NCI-H146 (cell line): ENCODE results near the gene FKBP8.

Experiments used
- DNase-seq: peaks from one replicate; lab custom pipeline; 2025; lab: John Stamatoyannopoulos, UW

Gene FKBP8

GRCh38 chr19:18502246-18502637, 41.1 kb downstream of the FKBP8 start:
- no peak for DNase-seq

- no peak for DNase-seq
Measured at GRCh38 chr19:18501832-18502231, 41.5 kb downstream of the FKBP8 start.

GRCh38 chr19:18501351-18501750, 42.0 kb downstream of the FKBP8 start:
- no peak for DNase-seq

DNA sequence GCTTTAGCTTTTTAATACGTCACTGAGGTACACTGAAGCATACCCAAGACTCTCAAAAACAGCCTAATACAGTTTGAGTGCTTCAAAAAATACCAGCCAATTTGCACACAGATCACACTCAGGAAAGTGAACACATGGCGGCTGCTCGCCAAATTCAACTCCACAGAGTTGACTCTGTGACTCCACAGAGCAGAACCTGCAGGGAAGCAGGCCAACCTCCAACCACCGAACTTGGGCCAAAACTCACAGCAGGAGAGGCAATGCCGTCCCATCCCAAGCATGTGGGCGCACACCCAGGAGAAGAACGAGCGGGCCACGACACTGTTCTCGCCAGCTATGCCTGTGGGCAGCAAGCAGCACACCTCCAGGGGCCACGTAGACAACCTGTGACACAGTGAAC, 42.6 kb downstream of the FKBP8 start:
- DNase-seq: no peak

DNA sequence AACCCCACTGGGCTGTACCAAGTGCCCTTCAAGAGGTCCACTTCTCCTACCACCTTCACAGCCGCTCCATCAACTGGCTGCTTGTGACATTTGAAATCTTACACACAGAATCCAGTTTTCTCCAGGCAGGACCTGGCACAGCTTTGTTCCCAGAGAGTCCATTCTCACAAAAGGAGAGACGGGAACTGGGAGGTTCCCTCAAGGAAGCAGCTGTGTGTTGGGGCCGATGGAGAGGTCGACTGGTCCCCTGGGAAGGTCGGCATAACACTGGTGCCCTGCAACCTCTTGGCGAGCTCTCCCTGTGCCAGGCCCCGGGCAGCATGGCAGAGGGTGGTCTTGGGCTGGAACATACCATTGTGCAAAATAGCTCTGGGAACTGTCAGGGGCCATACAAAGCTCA, 43.0 kb downstream of the FKBP8 start:
- no peak for DNase-seq

- no peak for DNase-seq
Measured at GRCh38 chr19:18499055-18499775, 44.2 kb downstream of the FKBP8 start.

DNA sequence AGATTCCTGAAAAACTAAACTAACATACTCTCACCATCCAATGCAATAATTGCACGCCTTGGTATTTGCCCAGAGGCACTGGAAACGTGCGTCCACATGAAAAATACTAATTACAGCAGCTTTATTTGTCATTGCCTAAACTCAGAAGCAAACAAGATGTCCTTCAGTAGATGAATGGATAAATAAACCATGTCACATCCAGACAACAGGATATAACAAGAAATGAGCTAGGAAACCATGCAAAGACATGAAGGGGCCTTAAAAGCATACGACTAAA, 46.5 kb downstream of the FKBP8 start:
- DNase-seq: no peak

GRCh38 chr19:18496167-18496979, 47.0 kb downstream of the FKBP8 start:
- no peak for DNase-seq

DNA sequence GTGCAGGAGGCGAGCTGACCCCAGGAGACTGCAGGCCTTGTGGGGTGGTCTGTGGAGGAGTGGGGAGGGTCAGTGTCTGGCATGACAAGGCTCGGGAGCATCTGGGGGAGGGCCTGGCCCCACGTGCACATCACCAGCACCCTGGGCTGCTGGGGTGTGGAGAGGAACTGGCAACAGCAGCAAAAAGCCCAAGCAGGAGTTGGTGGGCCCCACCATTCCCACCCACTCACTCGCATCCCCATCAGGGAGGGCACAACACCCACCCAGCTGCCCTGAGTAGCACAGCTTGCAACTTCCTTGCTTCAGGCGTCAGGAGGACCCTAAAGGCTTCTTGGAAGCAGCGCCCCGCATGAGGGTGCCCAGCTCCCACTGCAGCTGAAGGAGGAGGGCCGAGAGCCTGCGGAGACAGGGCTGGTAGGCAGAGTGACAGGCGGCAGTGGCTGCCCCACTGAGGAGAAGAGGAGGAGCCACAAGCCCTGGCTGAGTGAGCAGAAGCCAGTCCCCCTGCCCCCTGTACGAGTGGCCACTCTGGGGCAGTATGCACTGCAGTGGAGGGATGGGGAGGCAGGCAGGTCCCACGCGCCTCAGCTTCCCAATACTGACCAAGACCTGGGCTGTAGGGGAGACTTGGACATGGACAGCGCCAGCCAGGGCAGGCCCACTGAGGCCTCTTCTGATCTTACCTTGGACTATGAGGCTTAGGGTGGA, 48.0 kb downstream of the FKBP8 start:
- DNase-seq: no peak

DNA sequence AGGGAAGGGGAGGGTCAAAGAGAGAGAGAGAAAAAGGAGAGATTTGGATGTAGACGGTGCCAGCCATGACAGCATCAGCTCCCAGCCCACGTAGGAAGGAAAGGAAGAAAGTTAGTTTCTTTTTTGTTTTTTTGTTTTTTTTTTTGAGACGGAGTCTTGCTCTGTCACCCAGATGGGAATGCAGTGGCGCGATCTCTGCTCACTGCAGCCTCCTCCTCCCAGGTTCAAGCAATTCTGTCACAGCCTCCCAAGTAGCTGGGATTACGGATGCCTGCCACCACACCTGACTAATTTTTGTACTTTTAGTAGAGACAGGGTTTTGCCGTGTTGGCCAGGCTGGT, 49.1 kb downstream of the FKBP8 start:
- no peak for DNase-seq

DNA sequence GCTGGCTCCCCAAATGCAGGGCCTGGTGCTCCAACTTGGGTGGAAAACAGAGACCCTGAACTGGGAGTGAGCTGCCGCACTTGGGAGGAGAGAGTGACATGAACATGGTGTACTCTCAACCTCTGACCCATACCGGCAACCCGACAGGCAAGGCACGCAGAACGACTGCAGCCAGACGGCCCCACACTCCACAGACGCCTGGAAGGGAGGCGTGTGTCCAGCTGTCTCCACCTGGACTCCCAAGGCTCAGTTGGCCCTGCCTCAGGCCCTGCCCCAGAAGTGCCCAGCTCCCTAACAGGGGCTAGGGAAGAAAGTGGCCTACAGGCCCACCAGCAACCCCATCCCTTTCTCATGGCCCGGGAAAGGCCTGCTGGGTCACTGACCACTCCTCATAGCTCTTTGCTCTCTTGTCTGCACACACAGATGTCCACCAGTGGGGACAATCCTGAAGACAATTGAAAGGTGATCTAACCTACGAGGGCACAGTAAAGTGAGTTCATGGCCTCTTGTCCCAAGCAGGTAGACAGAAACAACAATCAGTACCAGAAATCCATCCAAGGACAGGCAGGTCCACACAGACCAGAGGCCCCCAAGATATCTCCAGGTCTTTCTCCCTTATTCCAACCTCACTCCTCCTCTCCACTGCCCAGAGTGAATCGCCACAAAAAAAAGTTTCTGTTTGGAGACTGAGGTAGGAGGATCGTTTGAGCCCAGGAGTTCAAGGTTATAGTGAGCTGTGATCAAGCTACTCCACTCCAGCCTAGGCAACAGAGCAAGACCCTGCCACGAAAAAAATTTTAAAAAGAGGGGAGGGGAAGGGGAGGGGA, 49.7 kb downstream of the FKBP8 start:
- DNase-seq: no peak

- no peak for DNase-seq
Measured at GRCh38 chr19:18491995-18492953, 51.1 kb downstream of the FKBP8 start.

GRCh38 chr19:18490728-18491127, 52.6 kb downstream of the FKBP8 start:
- DNase-seq: peak; percentile 17

DNA sequence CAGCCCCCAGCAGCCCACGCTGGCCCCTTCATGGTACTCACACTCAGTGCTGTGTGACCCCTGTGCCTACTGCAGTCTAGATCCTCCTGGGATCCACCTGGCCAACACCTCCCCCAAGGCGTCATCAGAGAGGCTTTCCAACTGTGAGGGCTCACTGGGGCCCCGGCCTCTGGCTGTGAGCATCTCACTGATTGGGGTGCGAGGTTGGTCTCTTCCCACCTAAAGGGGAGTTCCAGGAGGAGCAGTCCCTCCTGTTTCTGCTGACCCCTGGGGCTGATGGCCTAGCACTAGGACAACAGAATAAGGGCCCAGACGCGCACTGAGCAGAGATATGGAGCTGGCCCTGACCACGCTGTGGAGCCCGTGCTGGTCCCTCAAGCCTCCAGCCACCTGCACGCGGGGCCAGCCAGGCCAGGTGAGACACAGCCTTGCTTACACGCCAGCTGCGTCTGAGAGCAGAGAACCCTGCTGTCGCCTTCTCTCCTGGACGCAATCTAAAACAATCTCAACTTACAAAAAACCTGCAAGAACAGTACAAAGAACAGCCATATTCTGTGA, 53.7 kb downstream of the FKBP8 start:
- DNase-seq: peak; percentile 83

DNA sequence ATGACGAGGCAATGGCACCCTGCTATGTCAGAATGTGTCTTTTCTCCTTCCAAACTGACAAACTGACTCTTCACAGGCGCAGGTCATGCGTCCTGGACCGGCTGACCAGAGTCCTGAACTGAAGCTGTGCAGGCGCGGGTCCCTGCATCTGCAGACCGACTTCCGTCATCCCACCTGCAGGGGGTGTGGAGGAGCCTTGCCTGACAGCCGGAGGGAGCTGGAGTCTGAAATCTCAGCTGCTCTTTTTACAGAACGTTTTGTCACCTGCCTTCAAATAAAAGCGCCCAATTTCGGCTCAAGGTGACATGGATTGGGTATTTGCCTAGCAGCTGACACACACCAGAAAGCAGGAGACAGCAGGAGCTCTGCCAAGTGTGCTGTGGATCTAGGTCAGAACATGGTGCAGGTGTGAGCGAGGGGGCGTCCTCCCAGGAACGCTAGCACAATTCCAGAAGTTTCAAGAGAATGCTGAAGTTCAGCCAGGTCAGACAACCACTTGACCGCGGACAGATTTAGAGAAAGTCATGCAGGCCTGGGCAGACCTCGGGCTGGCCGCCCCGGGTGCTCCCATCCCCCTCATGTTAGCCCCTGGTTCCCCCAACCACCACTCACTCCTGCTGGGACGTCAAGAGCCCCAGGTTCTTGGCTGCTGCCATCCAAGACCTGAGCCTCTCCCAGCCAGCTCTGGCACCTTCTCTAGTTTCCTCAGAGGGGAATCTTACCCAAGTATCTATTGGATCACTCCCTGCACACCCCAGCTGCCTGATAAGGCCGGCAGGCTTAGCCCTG, 54.3 kb downstream of the FKBP8 start:
- DNase-seq: peak; percentile 91

GRCh38 chr19:18488403-18488723, 55.0 kb downstream of the FKBP8 start:
- no peak for DNase-seq

DNA sequence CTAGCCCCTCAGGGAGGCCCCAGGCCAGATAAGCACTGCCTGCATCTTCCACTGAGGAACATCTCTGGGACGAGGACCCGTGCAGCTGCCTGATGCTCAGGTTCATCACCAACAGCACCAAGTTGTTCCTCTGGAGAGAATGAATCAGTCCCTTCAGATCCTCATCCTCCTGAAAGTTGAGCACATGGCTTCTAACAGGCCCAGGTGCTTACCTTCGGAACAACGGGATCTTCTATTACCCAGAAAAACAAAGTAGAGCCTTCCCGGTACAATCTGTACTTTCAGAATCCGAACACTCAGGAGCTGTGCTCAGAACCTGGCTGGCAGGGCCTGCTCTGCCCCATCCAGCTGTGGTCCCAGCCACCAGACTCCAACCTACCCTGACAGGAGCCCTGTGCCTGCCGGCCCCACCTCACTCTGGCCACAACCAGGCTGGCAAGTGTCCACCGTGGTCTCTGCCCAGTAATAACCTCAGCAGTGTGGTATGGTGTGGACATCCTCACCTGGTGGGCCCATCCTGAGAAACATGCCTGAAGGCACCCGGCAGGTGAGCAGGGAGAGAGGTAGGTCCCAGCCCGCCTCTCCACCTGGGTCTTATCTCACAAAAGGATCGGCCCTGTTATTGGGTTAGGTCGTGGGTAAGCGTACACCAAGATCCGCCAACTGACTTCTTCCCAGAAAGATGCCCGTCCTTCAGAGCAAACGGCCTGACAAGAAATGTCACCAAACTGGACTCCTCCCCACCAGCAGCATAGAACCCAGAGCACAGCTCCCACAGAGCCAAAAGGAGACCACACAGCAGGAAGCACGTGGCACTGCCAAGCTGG, 55.6 kb downstream of the FKBP8 start:
- DNase-seq: no peak

DNA sequence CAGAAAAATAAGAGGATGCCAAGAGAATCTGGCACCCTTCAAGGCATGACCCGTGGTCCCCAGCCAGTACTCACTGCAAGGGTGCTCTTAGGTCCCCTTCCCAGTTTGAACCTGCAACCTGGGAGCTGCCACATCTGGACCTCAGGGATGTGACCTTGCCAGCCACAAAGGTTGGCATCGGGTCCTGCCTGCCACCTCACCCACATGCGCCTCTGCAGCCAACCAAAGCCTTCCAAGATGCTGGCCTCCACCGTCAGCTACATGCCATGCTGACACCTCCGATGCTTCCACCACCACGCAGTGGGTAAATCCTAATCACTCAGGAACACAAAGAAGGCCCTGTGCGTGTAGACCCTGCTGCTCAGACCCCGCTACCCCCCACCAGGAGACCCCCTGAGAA, 56.6 kb downstream of the FKBP8 start:
- no peak for DNase-seq

- DNase-seq: no peak
Measured at GRCh38 chr19:18484992-18485391, 58.4 kb downstream of the FKBP8 start.
